Gastroesophageal sphincter (tissue), 4 donors: Measurements from ENCODE around the gene SDK2. TPM values are rescaled to one million over a fixed set of nuclear protein-coding genes. Genes with fewer than 3 reads are reported as not detected.

Source experiments
- ATAC-seq: fragments of 150-250 bp; one replicate; pipeline ENCODE4 v1.9.1; 2016; ENCODE audit warnings: mild to moderate bottlenecking, moderate library complexity
- H3K27ac ChIP-seq, 4 donors: fragments of 200-600 bp; sonication (generic) in 3 of 4; 1 replicate in 3 of 4; 2 replicates in 1 of 4; pipeline ENCODE4 v1.5.1; 2016 to 2019
- H3K27me3 ChIP-seq: fragments of 200-600 bp; sonication (generic); one replicate; pipeline ENCODE4 v1.5.1; 2019
- H3K36me3 ChIP-seq, 2 donors: fragments of 200-600 bp; sonication (generic); one replicate each; pipeline ENCODE4 v1.5.1; 2019; ENCODE audit warnings: control low read depth in 1 of 2
- H3K4me1 ChIP-seq, 3 donors: fragments of 200-600 bp; sonication (generic); 1 replicate in 2 of 3; 2 replicates in 1 of 3; pipeline ENCODE4 v1.5.1; 2016 to 2019; ENCODE audit warnings: control low read depth in 2 of 3
- H3K4me3 ChIP-seq, 2 donors: fragments of 200-600 bp; sonication (generic); one replicate each; pipeline ENCODE4 v1.5.1; 2019; ENCODE audit warnings: mild to moderate bottlenecking in 1 of 2, moderate library complexity in 1 of 2
- H3K9me3 ChIP-seq, 3 donors: fragments of 200-600 bp; sonication (generic); one replicate each; pipeline ENCODE4 v1.5.1; 2017 to 2019; ENCODE audit warnings: control low read depth in 2 of 3
- EP300 ChIP-seq: sonication (generic); formaldehyde crosslinking; IDR thresholded peaks from one replicate; pipeline ENCODE4 v1.6.1; 2017; ENCODE audit warnings: antibody characterized with exemption, mild to moderate bottlenecking
- POLR2A ChIP-seq, 2 donors: fragments of 450-650 bp; IDR thresholded peaks; one replicate each; pipeline ENCODE4 v1.6.1; 2017; ENCODE audit warnings: antibody characterized with exemption in 2 of 2, mild to moderate bottlenecking in 2 of 2, moderate library complexity in 1 of 2
- POLR2AphosphoS5 ChIP-seq: sonication (generic); formaldehyde crosslinking; IDR thresholded peaks from one replicate; pipeline ENCODE4 v1.6.1; 2017; ENCODE audit warnings: antibody characterized with exemption
- WGBS, 2 donors: methylation state at CpG; one replicate each; pipeline ENCODE4 v1.1.5; 2018; ENCODE audit warnings: low coverage in 1 of 2; 5-methylcytosine and 5-hydroxymethylcytosine counted together
- total RNA-seq, 4 donors: library from RNA; depleted of rRNA; stranded (reverse); fragments of >200 nt; gene quantifications; one replicate each; pipeline ENCODE4 v1.1.0, GENCODE V29; 2016
- TF ChIP-seq, protein P1 (sequence below), 4 experiments: fragments of 200-600 bp in 2 of 4; fragments of 450-650 bp in 2 of 4; sonication (generic) in 1 of 4; IDR thresholded peaks; one replicate each; pipeline ENCODE4 v1.5.1; 2017 to 2019; ENCODE audit warnings: antibody characterized with exemption in 4 of 4, mild to moderate bottlenecking in 2 of 4, moderate library complexity in 2 of 4

Gene SDK2
- total RNA-seq, 4 donors from 2014 or later, result 0.31 to 2.0 (median 0.78) TPM

GRCh38 chr17:73603971-73604370 lies 40.3 kb downstream of the SDK2 start:
- 81 to 83% methylated on average over 17 to 20 of the region's 20 CpGs for WGBS, 2 donors
- no peaks in the 10 kb centered on the region for H3K36me3 ChIP-seq
- H3K27ac ChIP-seq, result no peak overlapping the region
- H3K9me3 ChIP-seq, result no peaks in the 10 kb centered on the region
- no peak for ATAC-seq
- H3K4me1 ChIP-seq, result peaks cover 0 to 6% (median 0%) of the 10 kb centered on the region in 3 donors
- H3K4me3 ChIP-seq, result no peak overlapping the region
- no peak for TF ChIP-seq POLR2AphosphoS5
- peaks cover 6% of the 10 kb centered on the region for H3K27me3 ChIP-seq

GRCh38 chr17:73600103-73600871 lies 44.0 kb downstream of the SDK2 start:
- no CpG with 5 or more reads among the region's 16 CpGs for WGBS, 2 donors
- ATAC-seq, result no peak

DNA sequence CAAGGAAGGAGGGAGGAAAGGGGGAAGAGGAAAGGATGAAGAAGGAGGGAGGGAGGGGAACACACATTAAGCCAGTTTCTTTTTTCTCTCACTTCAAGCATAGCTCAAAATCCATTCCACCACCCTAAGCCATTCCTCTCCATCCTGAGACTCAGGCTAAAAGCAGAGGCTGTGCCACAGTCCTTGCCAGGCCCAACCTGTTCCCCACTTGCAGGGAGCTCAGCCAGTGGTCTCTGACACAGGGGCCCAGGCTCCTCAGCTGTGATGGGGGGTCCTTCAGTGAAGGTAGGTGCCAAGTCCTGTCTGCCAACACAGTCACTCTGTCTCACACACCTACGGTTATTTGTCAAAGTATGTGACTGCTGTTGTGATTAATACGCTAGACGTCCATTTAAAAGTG lies 44.6 kb downstream of the SDK2 start:
- Histone ChIP-seq H3K4me3 (no peak overlapping the region), H3K9me3 (no peaks in the 10 kb centered on the region), H3K27ac (no peak overlapping the region), H3K4me1 (peaks cover 0 to 6% (median 0%) of the 10 kb centered on the region in 3 donors), H3K36me3 (no peaks in the 10 kb centered on the region), H3K27me3 (peaks cover 13% of the 10 kb centered on the region)
- WGBS, 2 donors, result 60% methylated on average over 1 of the region's 3 CpGs
- no peak for ATAC-seq
- TF ChIP-seq POLR2A (IDR thresholded peaks at IDR 0.05) (no peak), POLR2AphosphoS5 (no peak), EP300 (no peak)
- TF ChIP-seq, protein P1, sequence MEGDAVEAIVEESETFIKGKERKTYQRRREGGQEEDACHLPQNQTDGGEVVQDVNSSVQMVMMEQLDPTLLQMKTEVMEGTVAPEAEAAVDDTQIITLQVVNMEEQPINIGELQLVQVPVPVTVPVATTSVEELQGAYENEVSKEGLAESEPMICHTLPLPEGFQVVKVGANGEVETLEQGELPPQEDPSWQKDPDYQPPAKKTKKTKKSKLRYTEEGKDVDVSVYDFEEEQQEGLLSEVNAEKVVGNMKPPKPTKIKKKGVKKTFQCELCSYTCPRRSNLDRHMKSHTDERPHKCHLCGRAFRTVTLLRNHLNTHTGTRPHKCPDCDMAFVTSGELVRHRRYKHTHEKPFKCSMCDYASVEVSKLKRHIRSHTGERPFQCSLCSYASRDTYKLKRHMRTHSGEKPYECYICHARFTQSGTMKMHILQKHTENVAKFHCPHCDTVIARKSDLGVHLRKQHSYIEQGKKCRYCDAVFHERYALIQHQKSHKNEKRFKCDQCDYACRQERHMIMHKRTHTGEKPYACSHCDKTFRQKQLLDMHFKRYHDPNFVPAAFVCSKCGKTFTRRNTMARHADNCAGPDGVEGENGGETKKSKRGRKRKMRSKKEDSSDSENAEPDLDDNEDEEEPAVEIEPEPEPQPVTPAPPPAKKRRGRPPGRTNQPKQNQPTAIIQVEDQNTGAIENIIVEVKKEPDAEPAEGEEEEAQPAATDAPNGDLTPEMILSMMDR (IDR thresholded peaks at IDR 0.05), result no peak

More at GRCh38 chr17:73600103-73600871, 44.0 kb downstream of the SDK2 start:
- H3K9me3 ChIP-seq, result no peaks in the 10 kb centered on the region
- no peaks in the 10 kb centered on the region for H3K36me3 ChIP-seq
- H3K27ac ChIP-seq, result no peak overlapping the region
- TF ChIP-seq, protein P1 (IDR thresholded peaks at IDR 0.05), result no peak
- TF ChIP-seq POLR2A (IDR thresholded peaks at IDR 0.05) (no peak), POLR2AphosphoS5 (no peak), EP300 (no peak)
- no peak overlapping the region for H3K4me3 ChIP-seq
- H3K27me3 ChIP-seq, result peaks cover 13% of the 10 kb centered on the region
- H3K4me1 ChIP-seq, result peaks cover 0 to 6% (median 0%) of the 10 kb centered on the region in 3 donors

DNA sequence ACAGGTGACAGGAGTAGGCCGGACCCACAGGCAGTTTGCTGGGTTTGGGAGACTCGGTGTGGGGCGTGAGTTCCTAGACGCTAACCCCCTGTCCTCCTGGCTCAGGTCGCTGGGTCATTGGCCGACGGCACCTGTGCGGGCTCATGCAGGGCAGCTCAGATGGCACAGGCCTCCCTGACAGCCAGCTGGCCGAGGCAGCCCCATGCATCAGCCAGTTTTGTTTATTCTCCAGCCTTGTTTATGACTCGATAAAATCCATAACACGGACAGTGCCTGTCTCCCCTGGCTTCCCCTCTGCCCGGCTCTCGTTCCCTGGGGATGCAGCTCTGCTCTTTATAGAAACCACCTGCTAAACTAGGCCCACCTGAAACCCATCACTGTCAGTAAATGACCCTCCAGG lies 46.0 kb downstream of the SDK2 start:
- Histone ChIP-seq H3K4me3 (no peak overlapping the region), H3K4me1 (peaks cover 0 to 6% (median 0%) of the 10 kb centered on the region in 3 donors), H3K27ac (no peak overlapping the region), H3K27me3 (peaks cover 13% of the 10 kb centered on the region), H3K36me3 (no peaks in the 10 kb centered on the region), H3K9me3 (no peaks in the 10 kb centered on the region)
- 81 to 90% methylated on average over 2 to 6 of the region's 13 CpGs for WGBS, 2 donors
- TF ChIP-seq POLR2AphosphoS5 (no peak), EP300 (no peak), POLR2A (IDR thresholded peaks at IDR 0.05) (no peak)
- TF ChIP-seq, protein P1 (IDR thresholded peaks at IDR 0.05), result no peak
- ATAC-seq, result no peak

DNA sequence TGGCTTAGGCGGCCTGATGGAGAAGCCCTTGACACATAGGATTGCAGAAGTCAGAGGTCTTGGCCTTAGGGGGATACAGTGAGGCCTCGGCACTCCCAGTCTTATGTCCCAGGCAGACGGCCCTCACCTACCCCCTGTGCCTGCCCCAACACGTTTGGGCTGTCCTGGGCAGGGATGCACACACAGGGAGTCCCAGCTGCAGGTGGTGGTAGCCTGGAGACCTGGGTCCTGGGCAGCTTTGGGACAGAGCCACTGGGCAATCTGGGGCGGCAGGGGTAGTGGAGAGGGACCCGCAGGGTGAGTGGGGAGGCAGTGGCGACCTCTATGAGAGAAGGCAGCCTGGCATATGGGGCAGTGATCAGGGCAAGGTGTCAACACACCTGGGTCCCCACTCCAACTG lies 48.3 kb downstream of the SDK2 start:
- ATAC-seq, result no peak
- WGBS, 2 donors, result 93% methylated on average over 3 of the region's 7 CpGs; no CpG with 5 or more reads in 1 of the 2 donors
- Histone ChIP-seq H3K9me3 (no peaks in the 10 kb centered on the region), H3K4me3 (no peak overlapping the region), H3K27me3 (peaks cover 16% of the 10 kb centered on the region), H3K27ac (no peak overlapping the region), H3K4me1 (peaks cover 0 to 6% (median 0%) of the 10 kb centered on the region in 3 donors), H3K36me3 (no peaks in the 10 kb centered on the region)
- TF ChIP-seq POLR2AphosphoS5, result no peak
- TF ChIP-seq POLR2A (IDR thresholded peaks at IDR 0.05), result no peak
- TF ChIP-seq, protein P1 (IDR thresholded peaks at IDR 0.05), result no peak
- TF ChIP-seq EP300, result no peak
